T-helper 1 cell treated with Interleukin-12 subunit alpha and Interleukin-12 subunit beta and Interleukin-4 antibody, amounts not matched to agents 30 μg/mL and 1 μg/mL, for 36 hours (primary cell): ENCODE results near the gene KRTAP10-10.
"Not testable (repeated sequence)": the region's sequence is repeated elsewhere in the genome, so short reads cannot be mapped to it uniquely, and the experiment has no call there.

Source experiments
- H3K27ac Mint-ChIP-seq: one replicate; pipeline ENCODE4 v1.8.0; 2021; ENCODE audit warnings: mild to moderate bottlenecking, mixed read lengths
- H3K27me3 Mint-ChIP-seq: one replicate; pipeline ENCODE4 v1.8.0; 2021; ENCODE audit warnings: low read depth, mixed read lengths
- H3K36me3 Mint-ChIP-seq: one replicate; pipeline ENCODE4 v1.8.0; 2021; ENCODE audit warnings: low read depth, mixed read lengths
- H3K4me1 Mint-ChIP-seq: one replicate; pipeline ENCODE4 v1.8.0; 2021; ENCODE audit warnings: low read depth, mixed read lengths
- H3K4me3 Mint-ChIP-seq: one replicate; pipeline ENCODE4 v1.8.0; 2021; ENCODE audit warnings: mild to moderate bottlenecking, moderate library complexity, mixed read lengths
- H3K9me3 Mint-ChIP-seq: one replicate; pipeline ENCODE4 v1.8.0; 2021; ENCODE audit warnings: mixed read lengths

KRTAP10-10 gene

GRCh38 chr21:44627181-44627822, 9.9 kb upstream of the KRTAP10-10 start:
- Mint-ChIP-seq H3K9me3 (peaks cover 55% of the 10 kb centered on the region), H3K36me3 (peaks cover 27% of the 10 kb centered on the region), H3K27me3 (peaks cover 34% of the 10 kb centered on the region)
- H3K27ac Mint-ChIP-seq, H3K4me1 Mint-ChIP-seq, H3K4me3 Mint-ChIP-seq: not testable (repeated sequence)

- Mint-ChIP-seq H3K9me3 (peaks cover 54% of the 10 kb centered on the region), H3K27me3 (peaks cover 29% of the 10 kb centered on the region), H3K36me3 (peaks cover 27% of the 10 kb centered on the region)
- not testable (repeated sequence) for H3K4me3 Mint-ChIP-seq, H3K4me1 Mint-ChIP-seq, H3K27ac Mint-ChIP-seq
Observed at GRCh38 chr21:44627831-44628233, 9.3 kb upstream of the KRTAP10-10 start.

GRCh38 chr21:44628707-44629391, 8.3 kb upstream of the KRTAP10-10 start:
- Mint-ChIP-seq H3K36me3 (peaks cover 25% of the 10 kb centered on the region), H3K4me1 (peaks cover 6% of the 10 kb centered on the region), H3K9me3 (peaks cover 51% of the 10 kb centered on the region), H3K27me3 (peaks cover 34% of the 10 kb centered on the region), H3K27ac (no peak overlapping the region), H3K4me3 (no peak overlapping the region)

- Mint-ChIP-seq H3K36me3 (peaks cover 21% of the 10 kb centered on the region), H3K4me3 (no peak overlapping the region), H3K9me3 (peaks cover 45% of the 10 kb centered on the region), H3K27ac (no peak overlapping the region), H3K4me1 (peaks cover 6% of the 10 kb centered on the region), H3K27me3 (peaks cover 39% of the 10 kb centered on the region)
Observed at GRCh38 chr21:44630440-44630839, 6.7 kb upstream of the KRTAP10-10 start.

- Mint-ChIP-seq H3K9me3 (peaks cover 45% of the 10 kb centered on the region), H3K4me1 (peaks cover 6% of the 10 kb centered on the region), H3K27ac (no peak overlapping the region), H3K27me3 (peaks cover 46% of the 10 kb centered on the region), H3K4me3 (no peak overlapping the region), H3K36me3 (peaks cover 21% of the 10 kb centered on the region)
Observed at GRCh38 chr21:44632067-44632466, 5.1 kb upstream of the KRTAP10-10 start.

GRCh38 chr21:44636209-44637017, 743 bp upstream of the KRTAP10-10 start:
- Mint-ChIP-seq H3K4me1 (no peaks in the 10 kb centered on the region), H3K9me3 (peaks cover 45% of the 10 kb centered on the region), H3K27ac (no peak overlapping the region), H3K36me3 (peaks cover 17% of the 10 kb centered on the region), H3K27me3 (peaks cover 41% of the 10 kb centered on the region), H3K4me3 (no peak overlapping the region)

GRCh38 chr21:44637851-44638348, 744 bp downstream of the KRTAP10-10 start:
- Mint-ChIP-seq H3K9me3 (peaks cover 43% of the 10 kb centered on the region), H3K36me3 (peaks cover 16% of the 10 kb centered on the region), H3K27ac (peak overlapping the region; percentile 55), H3K27me3 (peaks cover 36% of the 10 kb centered on the region)
- not testable (repeated sequence) for H3K4me3 Mint-ChIP-seq, H3K4me1 Mint-ChIP-seq

- not testable (repeated sequence) for H3K4me3 Mint-ChIP-seq, H3K4me1 Mint-ChIP-seq
- peaks cover 29% of the 10 kb centered on the region for H3K27me3 Mint-ChIP-seq
- peaks cover 45% of the 10 kb centered on the region for H3K9me3 Mint-ChIP-seq
- peaks cover 13% of the 10 kb centered on the region for H3K36me3 Mint-ChIP-seq
- H3K27ac Mint-ChIP-seq: peak overlapping the region; percentile 36
Observed at GRCh38 chr21:44638506-44639330, 1.6 kb downstream of the KRTAP10-10 start.

- peaks cover 23% of the 10 kb centered on the region for H3K27me3 Mint-ChIP-seq
- no peak overlapping the region for H3K4me3 Mint-ChIP-seq
- H3K9me3 Mint-ChIP-seq: peaks cover 48% of the 10 kb centered on the region
- peak overlapping the region; percentile 36 for H3K27ac Mint-ChIP-seq
- H3K36me3 Mint-ChIP-seq: peaks cover 15% of the 10 kb centered on the region
- H3K4me1 Mint-ChIP-seq: peaks cover 3% of the 10 kb centered on the region
Observed at GRCh38 chr21:44639331-44639655, 2.1 kb downstream of the KRTAP10-10 start.

- H3K9me3 Mint-ChIP-seq: peaks cover 56% of the 10 kb centered on the region
- peaks cover 23% of the 10 kb centered on the region for H3K36me3 Mint-ChIP-seq
- peaks cover 3% of the 10 kb centered on the region for H3K4me1 Mint-ChIP-seq
- no peak overlapping the region for H3K4me3 Mint-ChIP-seq
- H3K27me3 Mint-ChIP-seq: peaks cover 19% of the 10 kb centered on the region
- no peak overlapping the region for H3K27ac Mint-ChIP-seq
Observed at GRCh38 chr21:44640761-44641160, 3.6 kb downstream of the KRTAP10-10 start.

- Mint-ChIP-seq H3K9me3 (peaks cover 56% of the 10 kb centered on the region), H3K4me3 (no peak overlapping the region), H3K4me1 (peaks cover 7% of the 10 kb centered on the region), H3K36me3 (peaks cover 26% of the 10 kb centered on the region), H3K27ac (no peak overlapping the region), H3K27me3 (peaks cover 14% of the 10 kb centered on the region)
Observed at GRCh38 chr21:44643741-44644310, 6.7 kb downstream of the KRTAP10-10 start.

GRCh38 chr21:44644878-44645277, 7.7 kb downstream of the KRTAP10-10 start:
- peaks cover 54% of the 10 kb centered on the region for H3K9me3 Mint-ChIP-seq
- peaks cover 26% of the 10 kb centered on the region for H3K36me3 Mint-ChIP-seq
- H3K27me3 Mint-ChIP-seq: peaks cover 14% of the 10 kb centered on the region
- peaks cover 7% of the 10 kb centered on the region for H3K4me1 Mint-ChIP-seq
- no peak overlapping the region for H3K4me3 Mint-ChIP-seq
- no peak overlapping the region for H3K27ac Mint-ChIP-seq

- Mint-ChIP-seq H3K9me3 (peaks cover 37% of the 10 kb centered on the region), H3K36me3 (peaks cover 16% of the 10 kb centered on the region), H3K27ac (peak within 1 kb of the TSS; percentile 57)
- not testable (repeated sequence) for H3K27me3 Mint-ChIP-seq, H3K4me1 Mint-ChIP-seq, H3K4me3 Mint-ChIP-seq
Observed at GRCh38 chr21:44646366-44647221, 9.4 kb downstream of the KRTAP10-10 start, which contains the start of gene KRTAP10-11. Gene KRTAP10-11, plus strand, starts transcription at chr21:44646414. Its CDS starts 45 bp downstream, at chr21:44646459.
